ENCODE results near the gene ADGRV1.

ADGRV1 gene

DNA sequence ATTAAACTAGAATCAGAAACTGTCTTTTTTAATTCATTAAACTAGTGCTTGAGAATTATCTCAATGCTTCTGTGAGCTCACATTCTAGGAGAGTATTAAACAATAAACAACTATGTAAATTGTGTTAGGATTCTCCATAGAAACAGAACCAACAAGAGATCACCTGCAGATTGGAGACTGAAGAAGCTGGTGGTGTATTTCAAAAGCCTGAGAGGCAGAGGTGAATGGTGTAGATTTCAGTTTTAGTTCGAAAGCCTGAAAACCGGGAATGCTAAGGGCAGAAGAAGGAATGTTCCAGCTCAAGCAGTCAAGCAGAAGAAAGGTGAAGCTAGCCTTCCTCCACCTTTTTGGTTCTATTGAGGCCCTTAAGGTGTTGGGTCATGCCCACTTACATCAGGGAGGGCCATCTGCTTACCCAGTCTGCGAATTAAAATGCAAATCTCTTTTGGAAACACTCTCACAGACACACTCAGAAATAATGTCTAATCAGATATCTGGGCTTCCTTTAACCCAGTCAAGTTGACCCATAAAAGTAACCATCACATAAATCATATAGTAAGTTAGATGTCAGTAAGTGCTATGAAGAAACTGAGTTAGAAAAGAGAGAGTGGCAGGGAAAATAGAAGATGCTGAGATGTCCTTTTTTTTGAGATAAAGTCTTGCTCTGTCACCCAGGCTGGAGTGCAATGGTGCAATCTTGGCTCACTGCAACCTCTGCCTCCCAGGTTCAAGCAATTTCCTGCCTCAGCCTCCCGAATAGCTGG, 533.1 kb downstream of the ADGRV1 start:
- DNase-seq: no peak

DNA sequence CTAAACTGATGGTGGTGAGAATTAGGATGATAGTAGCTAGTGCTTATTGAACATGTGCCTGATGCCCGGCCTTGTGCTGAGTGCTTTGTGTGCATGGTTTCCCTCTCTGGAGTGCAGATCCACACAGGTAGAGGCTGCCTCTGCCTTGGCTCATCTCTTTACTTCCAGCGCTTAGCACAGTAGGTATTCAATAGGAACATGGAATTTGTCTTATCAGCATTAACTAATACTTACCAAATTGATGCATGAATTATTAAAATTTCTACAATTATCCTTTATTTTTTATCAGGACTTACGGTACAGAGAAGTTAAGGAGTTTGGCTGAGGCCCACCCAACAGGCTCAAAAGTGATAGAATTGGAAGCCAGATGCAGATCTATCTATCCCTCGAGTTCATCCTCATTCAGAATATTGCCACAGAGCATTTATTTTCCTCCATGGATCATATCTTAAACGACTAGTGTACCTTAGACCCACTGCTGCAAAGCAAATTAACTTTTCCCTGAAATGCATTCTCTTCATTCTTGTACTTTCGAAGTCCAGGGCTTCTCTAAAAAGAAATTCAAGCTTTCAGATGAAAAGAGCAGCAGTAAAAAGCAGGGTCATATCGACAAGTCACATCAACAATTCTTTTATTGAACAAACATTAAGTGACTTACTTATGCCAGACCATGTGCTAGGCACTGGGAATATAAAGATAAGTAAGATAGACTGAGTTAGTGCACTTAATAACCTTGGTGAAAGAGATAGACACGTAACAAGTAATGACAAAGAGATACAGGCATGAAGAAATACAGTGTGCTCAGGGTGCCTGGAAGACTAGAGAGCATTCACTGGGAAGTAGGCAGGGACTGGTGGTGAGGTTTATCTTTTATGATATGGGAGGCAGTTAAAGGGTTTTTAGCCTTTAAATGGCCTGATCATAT, 534.5 kb downstream of the ADGRV1 start:
- DNase-seq: no peak

- no peak for DNase-seq
Measured at GRCh38 chr5:91095313-91095712, 536.7 kb downstream of the ADGRV1 start.

DNA sequence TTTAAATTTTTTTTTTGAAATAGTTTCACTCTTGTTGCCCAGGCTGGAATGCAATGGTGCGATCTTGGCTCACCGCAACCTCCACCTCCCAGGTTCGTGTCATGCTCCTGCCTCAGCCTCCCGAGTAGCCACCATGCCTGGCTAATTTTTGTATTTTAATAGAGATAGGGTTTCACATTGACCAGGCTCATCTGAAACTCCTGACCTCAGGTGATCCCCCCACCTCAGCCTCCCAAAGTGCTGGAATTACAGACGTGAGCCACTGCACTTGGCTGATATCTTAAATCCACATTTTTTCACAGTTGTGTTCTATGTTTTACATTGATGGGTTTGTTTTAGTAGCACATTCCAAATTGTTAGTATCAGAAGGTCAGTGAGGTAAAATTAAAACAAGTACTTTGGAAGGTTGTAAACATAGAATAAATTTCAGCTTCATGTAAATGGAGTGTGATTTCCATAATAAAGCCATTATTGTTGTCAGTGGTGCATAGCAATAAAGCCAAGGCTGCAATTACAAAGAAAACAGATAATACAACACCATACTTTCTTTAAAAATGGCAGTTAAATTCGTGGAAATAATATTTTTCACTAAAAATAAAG, 537.3 kb downstream of the ADGRV1 start:
- no peak for DNase-seq

DNA sequence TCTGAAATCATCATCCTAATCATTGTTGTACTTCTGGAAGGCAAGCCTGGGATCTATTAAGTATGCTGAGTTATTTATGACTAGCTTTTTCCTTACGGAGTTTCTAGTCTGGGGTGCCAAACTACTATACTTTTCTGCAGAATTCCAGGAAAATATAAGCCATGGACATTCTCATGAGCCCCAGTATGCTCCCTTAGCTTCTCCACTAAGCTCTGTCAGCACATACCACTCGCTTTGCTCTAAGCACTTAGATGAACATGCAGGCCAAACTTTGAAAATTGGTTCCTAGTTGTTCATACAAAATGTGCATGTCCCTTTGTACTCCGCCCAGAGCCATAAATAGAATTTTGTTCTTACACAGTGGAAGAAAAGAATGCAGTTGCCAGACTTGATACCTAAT, 539.9 kb downstream of the ADGRV1 start:
- no peak for DNase-seq

- DNase-seq: peak; percentile 70
Measured at GRCh38 chr5:91101600-91102379, 543.2 kb downstream of the ADGRV1 start.

- no peak for DNase-seq
Measured at GRCh38 chr5:91103353-91104061, 544.9 kb downstream of the ADGRV1 start.

DNA sequence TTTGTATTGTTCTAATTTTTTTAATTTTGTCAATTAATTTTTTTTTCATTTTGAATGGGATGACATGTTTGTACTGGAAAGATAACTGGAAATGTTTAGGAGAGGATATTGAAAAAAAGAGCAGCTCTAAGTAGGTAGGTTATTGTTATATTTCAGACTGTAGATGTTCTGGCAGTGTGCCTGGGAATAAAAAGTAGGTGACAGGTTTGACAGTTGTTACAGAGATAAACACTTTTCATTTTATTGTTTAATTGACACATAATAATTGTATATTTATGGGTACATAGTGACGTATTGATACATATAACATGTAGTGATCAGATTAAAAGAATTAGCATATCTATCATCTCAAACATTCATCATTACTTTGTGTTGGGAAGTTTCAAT, 545.5 kb downstream of the ADGRV1 start:
- DNase-seq: no peak

GRCh38 chr5:91106842-91107511, 548.4 kb downstream of the ADGRV1 start:
- no peak for DNase-seq

- DNase-seq: no peak
Measured at GRCh38 chr5:91109634-91110033, 551.0 kb downstream of the ADGRV1 start.

GRCh38 chr5:91110686-91111085, 552.1 kb downstream of the ADGRV1 start:
- DNase-seq: no peak

GRCh38 chr5:91111473-91112238, 553.1 kb downstream of the ADGRV1 start:
- no peak for DNase-seq

DNA sequence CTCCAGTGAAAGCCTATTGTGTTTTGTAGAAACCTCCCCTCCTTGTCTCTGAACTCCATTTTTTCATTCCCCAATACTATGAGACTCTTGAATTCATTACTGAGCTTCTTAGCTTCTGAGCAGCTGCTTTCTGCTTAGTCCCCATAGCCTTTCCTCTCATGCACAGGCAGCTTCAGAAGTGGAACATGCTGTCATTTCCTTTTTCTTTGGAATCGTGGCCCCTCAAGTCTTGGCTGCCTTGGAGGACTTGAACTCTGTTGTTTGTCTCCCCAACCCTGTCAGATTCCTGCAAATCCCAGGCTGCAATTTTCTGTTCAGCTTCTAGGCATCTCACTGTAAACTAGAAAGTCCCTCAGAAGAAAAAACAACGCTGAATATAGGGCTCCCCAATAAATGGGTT, 556.1 kb downstream of the ADGRV1 start:
- DNase-seq: no peak

DNA sequence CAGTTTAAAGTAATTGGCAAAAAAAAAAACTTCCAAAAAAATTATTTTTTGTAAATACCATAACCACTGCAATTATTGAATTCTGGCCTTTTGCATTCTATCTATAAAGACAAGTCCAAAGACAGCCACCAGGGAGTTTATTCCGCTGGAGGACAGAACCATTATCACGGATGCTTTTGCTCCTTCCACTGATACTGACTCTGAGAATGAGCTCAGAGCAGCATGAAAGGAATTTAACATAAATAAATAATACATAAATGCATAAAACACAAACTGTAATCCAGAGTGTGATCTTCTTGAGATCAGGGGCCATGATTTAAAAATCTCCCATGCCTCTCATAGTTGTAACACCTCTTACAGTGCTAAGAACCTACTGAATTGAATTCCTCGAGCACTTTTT, 559.8 kb downstream of the ADGRV1 start:
- DNase-seq: no peak

DNA sequence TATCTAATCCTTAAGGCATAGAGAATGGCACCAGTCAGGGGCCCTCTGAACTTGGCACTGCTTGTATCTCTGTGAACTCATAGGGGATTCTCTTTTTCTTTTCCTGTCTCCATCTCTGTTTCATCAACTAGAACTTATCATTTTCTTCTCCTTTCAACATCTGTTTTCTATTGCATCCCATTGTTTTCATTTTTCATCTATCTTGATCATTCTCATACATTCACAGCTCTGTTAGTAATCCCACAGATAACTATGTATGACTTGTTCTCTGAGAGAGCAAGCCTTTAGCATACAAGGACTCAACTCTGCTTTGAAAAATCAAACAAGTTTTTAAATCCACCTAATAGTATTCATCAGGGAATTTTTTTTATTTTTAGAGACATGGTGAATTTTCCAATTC, 560.2 kb downstream of the ADGRV1 start:
- no peak for DNase-seq

GRCh38 chr5:91119217-91119616, 560.6 kb downstream of the ADGRV1 start:
- peak; percentile 73 for DNase-seq

DNA sequence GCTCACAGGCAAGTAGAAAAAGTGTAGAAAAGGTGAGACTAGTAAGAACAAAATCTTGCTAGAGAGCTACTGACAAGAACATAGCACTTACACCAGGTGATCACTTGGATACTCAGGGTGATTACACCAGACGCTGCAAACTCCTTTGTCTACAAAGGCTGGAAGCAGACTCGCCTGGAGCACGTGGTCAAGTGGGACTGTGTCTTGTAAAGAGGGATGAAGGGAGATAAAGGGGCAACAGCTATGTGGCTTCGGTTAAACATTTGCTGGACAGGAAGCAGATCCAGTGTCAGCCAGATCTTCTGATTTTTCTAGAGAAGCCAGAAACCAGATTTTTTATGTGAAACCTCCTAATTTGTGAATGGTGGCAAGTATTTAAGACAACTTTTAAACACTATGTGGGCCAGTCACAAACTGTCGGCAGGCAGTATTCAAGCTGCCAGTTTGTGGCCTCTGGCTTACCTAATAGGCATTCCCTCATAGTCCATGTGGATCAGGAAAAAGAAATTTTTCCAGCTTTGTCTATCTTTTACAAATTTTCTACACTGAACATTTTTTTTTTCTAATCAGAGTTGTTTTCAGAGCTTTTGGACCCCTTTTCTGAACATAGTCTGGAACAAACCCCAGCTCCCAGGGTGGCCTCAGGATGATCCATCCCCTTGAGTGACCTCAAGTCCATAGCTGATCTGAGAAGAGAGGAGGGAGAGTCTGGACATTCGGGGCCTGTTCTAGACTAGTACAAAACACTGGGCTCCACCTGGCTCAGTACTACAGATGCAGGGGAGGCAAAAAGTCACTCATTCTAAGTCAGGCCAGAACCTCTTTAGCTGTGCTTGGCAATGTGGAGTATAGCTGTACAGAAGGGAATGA, 561.6 kb downstream of the ADGRV1 start:
- DNase-seq: peak; percentile 26

GRCh38 chr5:91121347-91121993, 562.9 kb downstream of the ADGRV1 start:
- DNase-seq: no peak

GRCh38 chr5:91122651-91123050, 564.1 kb downstream of the ADGRV1 start:
- no peak for DNase-seq
